Transverse colon (tissue), 4 donors: Measurements from ENCODE around the gene KCNN3. TPM values are rescaled to one million over a fixed set of nuclear protein-coding genes. Genes with fewer than 3 reads are reported as not detected.

Experiments used
- DNase-seq: peaks from one replicate; pipeline ENCODE4 v3.0.0-alpha.2; 2019
- H3K27ac ChIP-seq, 4 donors: fragments of 200-600 bp; sonication (generic); 2 replicates each; pipeline ENCODE4 v1.5.1; 2016 to 2018; ENCODE audit warnings: inconsistent platforms in 4 of 4
- H3K27me3 ChIP-seq: fragments of 200-600 bp; sonication (generic); 2 replicates; pipeline ENCODE4 v1.5.1; 2017; ENCODE audit warnings: inconsistent platforms
- H3K36me3 ChIP-seq, 4 donors: fragments of 200-600 bp; sonication (generic); 2 replicates each; pipeline ENCODE4 v1.5.1; 2017 to 2019; ENCODE audit warnings: inconsistent platforms in 4 of 4
- H3K4me1 ChIP-seq, 4 donors: fragments of 200-600 bp; sonication (generic); 2 replicates each; pipeline ENCODE4 v1.5.1; 2017 to 2020; ENCODE audit warnings: inconsistent platforms in 4 of 4
- H3K4me3 ChIP-seq, 4 donors: fragments of 200-600 bp; sonication (generic); 1 replicate in 1 of 4; 2 replicates in 3 of 4; pipeline versions ENCODE4 v1.5.1 to v1.6.1; 2017 to 2019; ENCODE audit warnings: inconsistent platforms in 4 of 4
- H3K9me3 ChIP-seq, 2 donors: fragments of 200-600 bp; sonication (generic); 2 replicates each; pipeline ENCODE4 v1.5.1; 2017 to 2019; ENCODE audit warnings: inconsistent platforms in 2 of 2
- EP300 ChIP-seq: sonication (generic); formaldehyde crosslinking; IDR thresholded peaks from one replicate; pipeline ENCODE4 v1.6.1; 2017; ENCODE audit warnings: antibody characterized with exemption, low read depth
- POLR2A ChIP-seq: fragments of 450-650 bp; IDR thresholded peaks from one replicate; pipeline ENCODE4 v1.6.1; 2016; ENCODE audit warnings: antibody characterized with exemption, mild to moderate bottlenecking, moderate library complexity
- POLR2AphosphoS5 ChIP-seq, 3 donors: sonication (generic); formaldehyde crosslinking; IDR thresholded peaks; one replicate each; pipeline ENCODE4 v1.6.1; 2016; ENCODE audit warnings: antibody characterized with exemption in 3 of 3
- WGBS, 2 donors: methylation state at CpG; one replicate each; pipeline ENCODE4 v1.1.5; 2018; ENCODE audit warnings: low coverage in 1 of 2; 5-methylcytosine and 5-hydroxymethylcytosine counted together
- in situ Hi-C, 4 donors: fragments of 200-750 bp; cut with MboI; loops; one replicate each; pipeline versions ENCODE4 v1.15.0 to v1.15.1; 2017; ENCODE audit warnings: low sequenced_read_pairs in 3 of 4, low pct_ligation_motif_present in 1 of 4, low pct_unique_long_range_greater_than_20kb in 1 of 4
- intact Hi-C: fragments of 100-400 bp; cut with DNase I; formaldehyde crosslinking; loops from one replicate; pipeline ENCODE4 v1.15.1; 2023; ENCODE audit warnings: low total_unique reads
- total RNA-seq, 4 donors: library from RNA; depleted of rRNA; stranded (reverse); fragments of >200 nt; gene quantifications; one replicate each; pipeline ENCODE4 v1.1.0, GENCODE V29; 2016
- TF ChIP-seq, protein P1 (sequence below), 5 experiments: fragments of 200-600 bp in 3 of 5; fragments of 450-650 bp in 2 of 5; sonication (generic) in 3 of 5; IDR thresholded peaks; 1 replicate in 2 of 5; 2 replicates in 3 of 5; pipeline ENCODE4 v1.5.1; 2016 to 2017; ENCODE audit warnings: antibody characterized with exemption in 5 of 5, inconsistent platforms in 3 of 5, mild to moderate bottlenecking in 2 of 5, moderate library complexity in 1 of 5

KCNN3 gene
- total RNA-seq, 4 donors from 2014 or later: 2.3 to 5.0 (median 3.5) TPM

- Histone ChIP-seq H3K4me1 (no peaks in the 10 kb centered on the region), H3K27me3 (no peaks in the 10 kb centered on the region), H3K36me3 (no peaks in the 10 kb centered on the region), H3K9me3 (no peaks in the 10 kb centered on the region), H3K4me3 (no peak overlapping the region), H3K27ac (peak overlapping the region in 2 of 4 donors; percentile 41 to 61)
- intact Hi-C loops (no loop called here), in situ Hi-C loops (no loop called here)
- 85% methylated on average over 9 of the region's 9 CpGs; no CpG with 5 or more reads in 1 of the 2 donors for WGBS, 2 donors
- no peak for DNase-seq
- no peak for TF ChIP-seq EP300
- TF ChIP-seq, protein P1, sequence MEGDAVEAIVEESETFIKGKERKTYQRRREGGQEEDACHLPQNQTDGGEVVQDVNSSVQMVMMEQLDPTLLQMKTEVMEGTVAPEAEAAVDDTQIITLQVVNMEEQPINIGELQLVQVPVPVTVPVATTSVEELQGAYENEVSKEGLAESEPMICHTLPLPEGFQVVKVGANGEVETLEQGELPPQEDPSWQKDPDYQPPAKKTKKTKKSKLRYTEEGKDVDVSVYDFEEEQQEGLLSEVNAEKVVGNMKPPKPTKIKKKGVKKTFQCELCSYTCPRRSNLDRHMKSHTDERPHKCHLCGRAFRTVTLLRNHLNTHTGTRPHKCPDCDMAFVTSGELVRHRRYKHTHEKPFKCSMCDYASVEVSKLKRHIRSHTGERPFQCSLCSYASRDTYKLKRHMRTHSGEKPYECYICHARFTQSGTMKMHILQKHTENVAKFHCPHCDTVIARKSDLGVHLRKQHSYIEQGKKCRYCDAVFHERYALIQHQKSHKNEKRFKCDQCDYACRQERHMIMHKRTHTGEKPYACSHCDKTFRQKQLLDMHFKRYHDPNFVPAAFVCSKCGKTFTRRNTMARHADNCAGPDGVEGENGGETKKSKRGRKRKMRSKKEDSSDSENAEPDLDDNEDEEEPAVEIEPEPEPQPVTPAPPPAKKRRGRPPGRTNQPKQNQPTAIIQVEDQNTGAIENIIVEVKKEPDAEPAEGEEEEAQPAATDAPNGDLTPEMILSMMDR (IDR thresholded peaks at IDR 0.05): no peak
- no peak for TF ChIP-seq POLR2AphosphoS5 (IDR thresholded peaks at IDR 0.05)
- no peak for TF ChIP-seq POLR2A
These were observed 31.1 kb downstream of the KCNN3 start for GRCh38 chr1:154838988-154839387.

GRCh38 chr1:154838461-154838860 is 31.6 kb downstream of the KCNN3 start:
- peak overlapping the region in 2 of 4 donors; percentile 41 to 61 for H3K27ac ChIP-seq
- no peak overlapping the region for H3K4me3 ChIP-seq
- no peaks in the 10 kb centered on the region for H3K4me1 ChIP-seq
- no peak for DNase-seq
- H3K9me3 ChIP-seq: no peaks in the 10 kb centered on the region
- WGBS, 2 donors: 83 to 85% methylated on average over 2 to 11 of the region's 11 CpGs
- in situ Hi-C loops (no loop called here), intact Hi-C loops (no loop called here)
- no peaks in the 10 kb centered on the region for H3K36me3 ChIP-seq
- TF ChIP-seq EP300 (no peak), POLR2AphosphoS5 (IDR thresholded peaks at IDR 0.05) (no peak), POLR2A (no peak)
- TF ChIP-seq, protein P1 (IDR thresholded peaks at IDR 0.05): no peak
- no peaks in the 10 kb centered on the region for H3K27me3 ChIP-seq

GRCh38 chr1:154837672-154838171 is 32.4 kb downstream of the KCNN3 start:
- in situ Hi-C loops: no loop called here
- Histone ChIP-seq H3K4me1 (no peaks in the 10 kb centered on the region), H3K27ac (peak overlapping the region in 3 of 4 donors; percentile 20 to 61 (median 41))

DNA sequence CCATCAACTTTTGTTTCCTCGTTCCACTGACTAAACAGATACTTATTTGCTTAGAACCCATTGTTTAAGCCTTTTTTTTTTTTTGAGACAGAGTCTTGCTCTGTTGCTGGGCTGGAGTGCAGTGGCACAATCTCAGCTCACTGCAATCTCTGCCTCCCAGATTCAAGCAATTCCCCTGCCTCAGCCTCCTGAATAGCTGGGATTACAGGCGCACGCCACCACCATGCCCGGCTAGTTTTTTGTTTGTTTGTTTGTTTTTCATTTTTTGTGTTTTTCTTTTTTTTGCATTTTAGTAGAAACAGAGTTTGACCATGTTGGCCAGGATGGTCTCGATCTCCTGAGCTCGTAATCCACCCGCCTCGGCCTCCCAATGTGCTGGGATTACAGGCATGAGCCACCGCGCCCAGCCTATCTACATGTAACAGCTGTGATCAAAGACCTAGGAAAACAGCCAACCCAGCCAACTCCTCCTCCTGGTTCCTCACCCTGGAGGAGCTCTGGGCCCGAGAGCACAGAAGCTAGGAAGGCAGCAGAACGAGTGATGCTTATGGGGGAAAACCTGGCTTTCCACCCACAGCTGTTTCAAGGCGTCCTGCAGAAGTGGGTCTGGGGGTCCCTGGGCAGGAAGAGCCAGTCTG is 32.9 kb downstream of the KCNN3 start:
- peak overlapping the region in 3 of 4 donors; percentile 6 to 61 (median 20) for H3K27ac ChIP-seq
- WGBS, 2 donors: 0 to 53% methylated on average over 1 to 13 of the region's 13 CpGs

More at GRCh38 chr1:154837672-154838171, 32.4 kb downstream of the KCNN3 start:
- peak; percentile 76 to 87 (median 86) for TF ChIP-seq POLR2AphosphoS5 (IDR thresholded peaks at IDR 0.05)
- TF ChIP-seq, protein P1 (IDR thresholded peaks at IDR 0.05): no peak
- Histone ChIP-seq H3K36me3 (no peaks in the 10 kb centered on the region), H3K9me3 (no peaks in the 10 kb centered on the region), H3K27me3 (no peaks in the 10 kb centered on the region), H3K4me3 (no peak overlapping the region)
- intact Hi-C loops: no loop called here
- peak; percentile 83 for DNase-seq
- 56% methylated on average over 13 of the region's 13 CpGs; no CpG with 5 or more reads in 1 of the 2 donors for whole genome bisulfite sequencing, 2 donors

More for the DNA sequence above, 32.9 kb downstream of the KCNN3 start:
- TF ChIP-seq POLR2A: no peak
- no peak for TF ChIP-seq EP300
- TF ChIP-seq, protein P1 (IDR thresholded peaks at IDR 0.05): no peak
- TF ChIP-seq POLR2AphosphoS5 (IDR thresholded peaks at IDR 0.05): no peak
- Histone ChIP-seq H3K9me3 (no peaks in the 10 kb centered on the region), H3K4me1 (no peaks in the 10 kb centered on the region), H3K36me3 (no peaks in the 10 kb centered on the region), H3K4me3 (no peak overlapping the region), H3K27me3 (no peaks in the 10 kb centered on the region)
- no peak for DNase-seq
- intact Hi-C loops (no loop called here), in situ Hi-C loops (no loop called here)
